SIG-M5 (cell line): ENCODE results near the gene YPEL5.
"Not testable (repeated sequence)": the region's sequence is repeated elsewhere in the genome, so short reads cannot be mapped to it uniquely, and the experiment has no call there.

Source experiments
- DNase-seq: peaks from one replicate; lab custom pipeline; 2025; lab: John Stamatoyannopoulos, UW

Gene YPEL5

GRCh38 chr2:30139131-30139870 lies 7.5 kb upstream of the YPEL5 start:
- DNase-seq: no peak

- DNase-seq: no peak
Measured at GRCh38 chr2:30141136-30141535, 5.7 kb upstream of the YPEL5 start.

GRCh38 chr2:30144260-30144659 lies 2.5 kb upstream of the YPEL5 start:
- DNase-seq: no peak

GRCh38 chr2:30144951-30145350 lies 1.9 kb upstream of the YPEL5 start:
- not testable (repeated sequence) for DNase-seq

GRCh38 chr2:30145826-30146336 lies 926 bp upstream of the YPEL5 start:
- DNase-seq: no peak

- no peak for DNase-seq
Measured at GRCh38 chr2:30147196-30147714, 448 bp downstream of the YPEL5 start.

GRCh38 chr2:30147715-30148610 lies 1.2 kb downstream of the YPEL5 start:
- peak; percentile 23 for DNase-seq

- no peak for DNase-seq
Measured at GRCh38 chr2:30148850-30149249, 2.0 kb downstream of the YPEL5 start.

GRCh38 chr2:30149513-30149912 lies 2.7 kb downstream of the YPEL5 start:
- DNase-seq: no peak

GRCh38 chr2:30149976-30150375 lies 3.2 kb downstream of the YPEL5 start:
- DNase-seq: no peak

GRCh38 chr2:30150786-30151185 lies 4.0 kb downstream of the YPEL5 start:
- no peak for DNase-seq

- no peak for DNase-seq
Measured at GRCh38 chr2:30152385-30152784, 5.6 kb downstream of the YPEL5 start.

- no peak for DNase-seq
Measured at GRCh38 chr2:30155202-30155601, 8.4 kb downstream of the YPEL5 start.

- no peak for DNase-seq
Measured at GRCh38 chr2:30155889-30156658, 9.3 kb downstream of the YPEL5 start.

GRCh38 chr2:30157616-30158015 lies 10.8 kb downstream of the YPEL5 start:
- no peak for DNase-seq

GRCh38 chr2:30159766-30160165 lies 13.0 kb downstream of the YPEL5 start:
- no peak for DNase-seq

- no peak for DNase-seq
Measured at GRCh38 chr2:30161929-30162706, 15.3 kb downstream of the YPEL5 start.

GRCh38 chr2:30162806-30163205 lies 16.0 kb downstream of the YPEL5 start:
- no peak for DNase-seq

GRCh38 chr2:30164131-30164925 lies 17.5 kb downstream of the YPEL5 start:
- no peak for DNase-seq

GRCh38 chr2:30165050-30165520 lies 18.3 kb downstream of the YPEL5 start:
- DNase-seq: peak; percentile 89
